H1 (cell line): Measurements from ENCODE around the gene ELAPOR2. TPM values are rescaled to one million over a fixed set of nuclear protein-coding genes. Genes with fewer than 3 reads are reported as not detected.

Source experiments
- CTCF ChIA-PET: fragments of 300-600 bp; sonication (Branson Sonifier 250); formaldehyde crosslinking; loops from one replicate; lab custom pipeline; 2021; ENCODE audit not compliant: partially characterized antibody; lab: Charles Lee
- POLR2A ChIA-PET: fragments of 300-600 bp; sonication (Branson Sonifier 250); formaldehyde crosslinking; loops from one replicate; lab custom pipeline; 2021; ENCODE audit warnings: inconsistent platforms; ENCODE audit not compliant: partially characterized antibody; lab: Charles Lee
- DNase-seq, 2 experiments: peaks; one replicate each; pipeline versions ENCODE4 v3.0.0 to v3.0.0-alpha.2; 2010 to 2022; ENCODE audit warnings: low spot score in 2 of 2, low read depth in 1 of 2, mixed read lengths in 1 of 2
- FAIRE-seq: peaks from 2 replicates; lab custom pipeline; 2011; peaks lifted over from hg19 to GRCh38; lab: Jason Lieb, UNC
- H2AFZ ChIP-seq: 2 replicates; pipeline ENCODE4 v1.8.1; 2012; ENCODE audit warnings: low read length, inconsistent platforms
- H2AK5ac ChIP-seq: 2 replicates; pipeline ENCODE4 v1.6.1; 2013; ENCODE audit warnings: low read depth, low read length
- H2BK120ac ChIP-seq: replicated peaks from 2 replicates; pipeline ENCODE3; 2013; ENCODE audit warnings: low read depth, low read length, inconsistent platforms
- H2BK12ac ChIP-seq: 2 replicates; pipeline ENCODE4 v1.6.1; 2013; ENCODE audit warnings: low read depth, low read length
- H2BK15ac ChIP-seq: 2 replicates; pipeline ENCODE4 v1.6.1; 2013; ENCODE audit warnings: low read length
- H2BK20ac ChIP-seq: 2 replicates; pipeline ENCODE4 v1.6.1; 2013; ENCODE audit warnings: low read length
- H2BK5ac ChIP-seq: 2 replicates; pipeline ENCODE4 v1.6.1; 2013; ENCODE audit warnings: low read depth, low read length
- H3K14ac ChIP-seq: 2 replicates; pipeline ENCODE4 v1.6.1; 2013; ENCODE audit warnings: inconsistent platforms; ENCODE audit not compliant: insufficient read length
- H3K18ac ChIP-seq: 2 replicates; pipeline ENCODE4 v1.6.1; 2013; ENCODE audit warnings: low read length; ENCODE audit errors: extremely low read depth
- H3K23ac ChIP-seq: 2 replicates; pipeline ENCODE4 v1.6.1; 2013; ENCODE audit warnings: inconsistent platforms; ENCODE audit not compliant: insufficient read length
- H3K23me2 ChIP-seq: 2 replicates; pipeline ENCODE4 v1.6.1; 2013; ENCODE audit warnings: low read depth, low read length
- H3K27ac ChIP-seq: 2 replicates; pipeline ENCODE4 v1.6.1; 2011; ENCODE audit warnings: low read depth, low read length, inconsistent platforms
- H3K27me3 ChIP-seq, 4 experiments: replicated peaks in 1 of 4; 1 replicate in 1 of 4; 2 replicates in 3 of 4; pipeline versions ENCODE4 v1.6.1 to v1.8.1; 2011 to 2013; ENCODE audit warnings: low read length in 3 of 4, mild to moderate bottlenecking in 3 of 4, inconsistent platforms in 2 of 4, mixed read lengths in 2 of 4, moderate library complexity in 1 of 4; ENCODE audit not compliant: control insufficient read depth in 3 of 4, insufficient read depth in 3 of 4; ENCODE audit errors: extremely low read depth in 1 of 4
- H3K36me3 ChIP-seq, 4 experiments: 2 replicates each; pipeline versions ENCODE4 v1.6.1 to v1.8.1; 2011 to 2013; ENCODE audit warnings: mild to moderate bottlenecking in 4 of 4, low read length in 3 of 4, moderate library complexity in 2 of 4, control low read depth in 1 of 4, inconsistent platforms in 1 of 4; ENCODE audit not compliant: insufficient read depth in 4 of 4, control insufficient read depth in 2 of 4
- H3K4ac ChIP-seq: replicated peaks from 2 replicates; pipeline ENCODE3; 2013; ENCODE audit warnings: low read length, low read depth, mixed read lengths, inconsistent platforms; ENCODE audit not compliant: insufficient read length
- H3K4me1 ChIP-seq, 4 experiments: replicated peaks in 1 of 4; 1 replicate in 1 of 4; 2 replicates in 3 of 4; pipeline versions ENCODE4 v1.6.1 to v1.8.1; 2011 to 2013; ENCODE audit warnings: low read length in 3 of 4, inconsistent platforms in 2 of 4, mixed read lengths in 1 of 4; ENCODE audit not compliant: insufficient read depth in 4 of 4, control insufficient read depth in 3 of 4
- H3K4me2 ChIP-seq, 2 experiments: 2 replicates each; pipeline versions ENCODE4 v1.6.1 to v1.8.1; 2011 to 2013; ENCODE audit warnings: low read depth in 2 of 2, low read length in 2 of 2, control low read depth in 1 of 2, inconsistent platforms in 1 of 2, mild to moderate bottlenecking in 1 of 2; ENCODE audit not compliant: insufficient read depth in 1 of 2
- H3K4me3 ChIP-seq, 4 experiments: fragments of 200-600, 300-600 bp in 1 of 4; sonication (generic), shearing (Covaris generic), sonication (Bioruptor Twin) in 1 of 4; 2 replicates each; pipeline versions ENCODE4 v1.5.1 to v1.8.1; 2011 to 2016; ENCODE audit warnings: low read length in 4 of 4, low read depth in 3 of 4, control low read depth in 2 of 4, inconsistent platforms in 2 of 4, mild to moderate bottlenecking in 2 of 4, mixed read lengths in 1 of 4, moderate library complexity in 1 of 4; ENCODE audit not compliant: insufficient read depth in 2 of 4; ENCODE audit errors: extremely low read depth in 1 of 4
- H3K56ac ChIP-seq: replicated peaks from 2 replicates; pipeline ENCODE3; 2013; ENCODE audit warnings: low read depth, mild to moderate bottlenecking, mixed read lengths, low read length, inconsistent platforms; ENCODE audit not compliant: insufficient read length
- H3K79me1 ChIP-seq: 2 replicates; pipeline ENCODE4 v1.6.1; 2013; ENCODE audit warnings: low read depth, low read length, control low read depth
- H3K79me2 ChIP-seq, 2 experiments: 2 replicates each; pipeline versions ENCODE4 v1.6.1 to v1.8.1; 2012 to 2013; ENCODE audit warnings: low read length in 2 of 2, mild to moderate bottlenecking in 2 of 2, inconsistent platforms in 1 of 2; ENCODE audit not compliant: insufficient read depth in 2 of 2, control insufficient read depth in 1 of 2
- H3K9ac ChIP-seq, 4 experiments: replicated peaks in 1 of 4; 1 replicate in 1 of 4; 2 replicates in 3 of 4; pipeline versions ENCODE4 v1.6.1 to v1.8.1; 2011 to 2013; ENCODE audit warnings: low read depth in 3 of 4, low read length in 3 of 4, control low read depth in 2 of 4, mild to moderate bottlenecking in 2 of 4, moderate library complexity in 2 of 4, inconsistent platforms in 1 of 4; ENCODE audit errors: extremely low read depth in 1 of 4
- H3K9me3 ChIP-seq, 2 experiments: 2 replicates each; pipeline versions ENCODE4 v1.6.1 to v1.8.1; 2012 to 2013; ENCODE audit warnings: mild to moderate bottlenecking in 2 of 2, moderate library complexity in 2 of 2, control low read depth in 1 of 2, inconsistent platforms in 1 of 2, low read depth in 1 of 2, low read length in 1 of 2, mixed read lengths in 1 of 2; ENCODE audit not compliant: insufficient read depth in 2 of 2
- H4K20me1 ChIP-seq, 2 experiments: replicated peaks in 1 of 2; 2 replicates each; pipeline versions ENCODE3 to v1.8.1; 2011 to 2013; ENCODE audit warnings: inconsistent platforms in 2 of 2, low read length in 2 of 2, mild to moderate bottlenecking in 1 of 2; ENCODE audit not compliant: insufficient read depth in 2 of 2, control insufficient read depth in 1 of 2
- H4K5ac ChIP-seq: 2 replicates; pipeline ENCODE4 v1.6.1; 2013; ENCODE audit warnings: low read length, low read depth, mixed read lengths, inconsistent platforms; ENCODE audit not compliant: insufficient read length
- H4K8ac ChIP-seq: 2 replicates; pipeline ENCODE4 v1.8.0; 2013; ENCODE audit warnings: mild to moderate bottlenecking, moderate library complexity, low read length, inconsistent platforms; ENCODE audit not compliant: insufficient read depth; ENCODE audit errors: extremely low read depth
- H4K91ac ChIP-seq: replicated peaks from 2 replicates; pipeline ENCODE3; 2013; ENCODE audit warnings: low read length, mixed read lengths, inconsistent platforms; ENCODE audit not compliant: insufficient read length
- ASH2L ChIP-seq: fragments of 200-600, 300-600 bp; sonication (generic); IDR thresholded peaks from one replicate; pipeline ENCODE4 v1.7.1; 2017; ENCODE audit warnings: low read length
- CBX8 ChIP-seq: fragments of 300-800, 300-1000 bp; sonication (generic); IDR thresholded peaks from 2 replicates; pipeline ENCODE4 v1.7.1; 2016; ENCODE audit warnings: low read depth, low read length, borderline replicate concordance
- CREB1 ChIP-seq: IDR thresholded peaks from 2 replicates; pipeline ENCODE4 v1.6.1; 2012; ENCODE audit warnings: inconsistent platforms
- KDM4A ChIP-seq: IDR thresholded peaks from one replicate; pipeline ENCODE4 v1.7.1; 2012; ENCODE audit warnings: low read depth, mild to moderate bottlenecking, moderate library complexity, low read length, inconsistent platforms; ENCODE audit not compliant: severe bottlenecking
- RXRA ChIP-seq: IDR thresholded peaks from 2 replicates; pipeline ENCODE4 v1.6.1; 2011; ENCODE audit warnings: low read depth, mild to moderate bottlenecking, low read length, moderate library complexity; ENCODE audit not compliant: insufficient read depth
- SP2 ChIP-seq: IDR thresholded peaks from 2 replicates; pipeline ENCODE4 v1.6.1; 2012; ENCODE audit warnings: mild to moderate bottlenecking, low read length, inconsistent platforms
- TBP ChIP-seq: IDR thresholded peaks from 2 replicates; pipeline ENCODE4 v1.6.1; 2011; ENCODE audit warnings: low read depth, low read length, improper control_type of control experiment
- WGBS, 2 experiments: shearing (Covaris generic) in 1 of 2; methylation state at CpG; one replicate each; pipeline versions ENCODE4 v1.1.6 to v1.1.7; 2013 to 2015; ENCODE audit warnings: low lambda C conversion rate in 2 of 2, mixed read lengths in 2 of 2, inconsistent platforms in 1 of 2, low coverage in 1 of 2, missing lambda C conversion rate in 1 of 2; ENCODE audit not compliant: insufficient replicate concordance in 2 of 2, insufficient coverage in 1 of 2, insufficient read length in 1 of 2; ENCODE audit errors: extremely low coverage in 1 of 2, missing lambda C conversion rate in 1 of 2; 5-methylcytosine and 5-hydroxymethylcytosine counted together
- polyA plus RNA-seq, 7 experiments: library from polyadenylated mRNA; depleted of rRNA in 3 of 7; stranded (reverse) in 5 of 7; unstranded in 2 of 7; fragments of >200 nt in 5 of 7; fragments of 200-250 nt in 2 of 7; gene quantifications; 1 replicate in 5 of 7; 2 replicates in 1 of 7; 4 replicates in 1 of 7; pipeline versions ENCODE4 v1.2.1 to v1.2.3, GENCODE V29; 2011 to 2013; ENCODE audit warnings: missing spikeins in 2 of 7, mixed read lengths in 2 of 7
- total RNA-seq: library from RNA; stranded (reverse); fragmentation: NEBNext Ultra II Directional; extraction: Animal tissue kit (Norgen Biotek cat#: 25700); gene quantifications from 2 replicates; pipeline ENCODE4 v1.2.1, GENCODE V29; 2021

The ELAPOR2 gene
- total and polyA plus RNA-seq, 2 of the 8 experiments (the other 6 are each of a cell fraction or from before 2014, with no cell fraction given): 12.9 to 32.9 TPM

DNA sequence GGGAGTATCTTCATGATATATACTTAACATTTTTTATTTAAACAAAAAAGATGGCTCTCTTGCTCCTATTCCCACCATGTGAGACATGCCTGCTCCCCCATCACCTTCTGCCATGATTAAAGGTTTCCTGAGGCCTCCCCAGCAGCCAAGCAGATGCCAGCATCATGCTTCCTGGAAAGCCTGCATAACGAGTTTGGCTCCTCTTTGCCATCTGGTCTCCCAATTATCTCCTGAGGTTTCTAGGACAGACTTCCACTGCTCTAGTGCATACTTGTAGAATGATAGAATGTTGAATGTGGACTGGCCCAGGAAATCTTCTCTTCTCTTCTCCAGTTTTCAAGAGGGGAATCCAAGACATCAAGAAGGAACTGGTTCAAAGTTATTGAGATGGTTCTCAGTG is 45.9 kb upstream of the ELAPOR2 start:
- H3K56ac ChIP-seq: no peak overlapping the region
- 75% methylated on average over 1 of the region's 1 CpG; no CpG with 5 or more reads in 1 of the 2 experiments for WGBS, 2 experiments
- no peak overlapping the region for H4K91ac ChIP-seq
- H3K9me3 ChIP-seq: no peaks in the 10 kb centered on the region
- H2BK12ac ChIP-seq: no peak overlapping the region
- H3K4me1 ChIP-seq: 0 out of 7 replicates have a peak, but pooled peaks cover 0 to 3% (median 0%) of the 10 kb centered on the region in 4 experiments
- H3K18ac ChIP-seq: no peak overlapping the region
- FAIRE-seq (no peak), DNase-seq (no peak)
- no peak overlapping the region for H2AK5ac ChIP-seq
- H3K9ac ChIP-seq: no peak overlapping the region
- no peaks in the 10 kb centered on the region for H3K27me3 ChIP-seq
- H3K79me1 ChIP-seq: no peaks in the 10 kb centered on the region
- POLR2A ChIA-PET: no interaction called here
- no peaks in the 10 kb centered on the region; the same call in 1 of the 2 replicates for H3K23me2 ChIP-seq
- H3K23ac ChIP-seq: no peak overlapping the region
- H2BK5ac ChIP-seq: no peak overlapping the region
- H3K4me3 ChIP-seq: no peak overlapping the region
- H3K27ac ChIP-seq: no peak overlapping the region
- no peak overlapping the region for H3K14ac ChIP-seq
- no peak overlapping the region for H2BK120ac ChIP-seq
- no peak overlapping the region for H2BK20ac ChIP-seq
- no peak overlapping the region for H2AFZ ChIP-seq
- H3K79me2 ChIP-seq: no peaks in the 10 kb centered on the region
- H3K4ac ChIP-seq: no peak overlapping the region
- H3K36me3 ChIP-seq: no peaks in the 10 kb centered on the region
- no peaks in the 10 kb centered on the region for H4K20me1 ChIP-seq
- no peak overlapping the region for H4K5ac ChIP-seq
- CTCF ChIA-PET: no interaction called here
- H2BK15ac ChIP-seq: no peak overlapping the region
- H4K8ac ChIP-seq: no peak overlapping the region
- H3K4me2 ChIP-seq: no peak overlapping the region
- no peak for TF ChIP-seq RXRA
- TF ChIP-seq TBP: no peak
- no peak for TF ChIP-seq CREB1
- no peak for TF ChIP-seq KDM4A
- no peak for TF ChIP-seq CBX8
- no peak for TF ChIP-seq ASH2L
- TF ChIP-seq SP2: no peak
